Measurements from ENCODE around the gene ZNF497.

ZNF497 gene

DNA sequence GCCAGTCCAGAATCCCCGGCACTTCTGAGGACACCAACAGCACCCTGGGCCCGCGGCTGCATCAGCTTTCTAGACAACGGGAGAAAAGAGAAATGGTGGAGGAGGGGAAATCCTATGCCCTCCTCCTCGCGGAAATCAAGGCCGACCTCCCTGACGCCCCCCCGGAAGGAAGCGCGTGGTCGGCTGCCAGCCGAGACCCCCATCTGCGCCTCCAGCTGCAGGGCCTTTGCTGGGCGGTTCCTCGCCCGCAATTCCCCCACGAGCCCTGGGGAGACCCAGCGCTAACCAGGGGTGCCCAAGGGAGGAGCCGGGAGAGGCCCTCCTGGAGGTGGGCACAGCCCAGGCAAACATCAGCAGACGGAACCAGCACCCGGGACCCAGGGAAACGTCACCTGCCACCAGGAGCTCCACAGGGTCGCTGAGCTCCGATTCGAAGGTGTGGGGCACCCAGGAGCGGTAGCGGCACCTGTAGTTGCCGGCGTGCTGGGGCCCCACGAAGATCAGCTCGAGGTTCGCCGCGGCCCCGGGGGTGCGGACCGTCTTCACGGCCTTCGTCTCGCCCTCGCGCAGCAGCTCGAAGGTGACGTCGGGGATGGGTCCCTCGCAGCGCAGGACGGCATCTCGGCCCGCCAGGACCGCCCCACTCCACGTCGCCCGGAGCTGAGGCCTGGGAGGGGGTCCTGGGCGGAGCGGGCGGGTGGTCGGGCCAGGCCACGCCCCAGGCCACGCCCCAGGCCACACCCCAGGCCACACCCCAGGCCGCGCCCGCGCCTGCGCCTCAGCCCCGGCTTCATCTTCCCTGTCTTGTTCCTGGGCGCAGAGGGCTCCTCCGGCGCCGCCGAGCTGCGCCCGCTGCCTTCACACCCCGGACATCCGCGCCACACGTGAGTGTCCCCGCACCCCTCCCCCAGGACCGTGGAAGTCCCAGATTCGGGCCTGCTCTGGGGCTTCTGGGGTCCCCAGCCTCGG lies 15.3 kb downstream of the ZNF497 start:
- Histone ChIP-seq H3K27me3 (replicated peaks; ENCODE audit: control insufficient read depth, insufficient read depth, low read length, poor library complexity, severe bottlenecking) (no peaks in the 10 kb centered on the region), H3K4me3 (ENCODE audit: insufficient read depth, low read depth, low read length, poor library complexity, severe bottlenecking) (peak overlapping the region; percentile 52), H3K36me3 (ENCODE audit: control insufficient read depth, insufficient read depth, low read length) (no peaks in the 10 kb centered on the region), H3K27ac (ENCODE audit: insufficient read depth, low read length, poor library complexity, severe bottlenecking) (peak overlapping the region; percentile 64), H3K4me1 (ENCODE audit: control insufficient read depth, insufficient read depth, low read length, poor library complexity, severe bottlenecking) (peaks cover 5% of the 10 kb centered on the region), H3K9me3 (ENCODE audit: control insufficient read depth, low read length) (no peaks in the 10 kb centered on the region)
- peak; percentile 50 to 68 (median 63) for DNase-seq

DNA sequence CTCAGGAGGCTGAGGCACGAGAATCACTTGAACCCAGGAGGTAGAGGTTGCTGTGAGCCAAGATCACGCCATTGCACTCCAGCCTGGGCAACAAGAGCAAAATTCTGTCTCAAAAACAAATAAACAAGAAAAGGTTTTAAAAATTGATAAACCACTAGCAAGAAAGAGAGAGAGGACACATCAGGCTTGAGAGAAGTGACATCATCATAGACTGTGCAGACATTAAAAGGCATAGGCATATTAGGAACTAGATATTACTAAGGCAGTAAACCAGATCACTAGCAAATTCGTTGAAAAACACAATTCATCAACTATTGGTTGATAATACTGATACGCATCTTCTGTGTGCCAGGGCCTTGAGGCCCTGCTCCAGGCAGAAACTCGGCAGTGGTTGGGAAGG lies 17.0 kb downstream of the ZNF497 start:
- no peak for DNase-seq
- no peak overlapping the region for H3K4me3 ChIP-seq (ENCODE audit: insufficient read depth, low read depth, low read length, poor library complexity, severe bottlenecking)
- no peaks in the 10 kb centered on the region for H3K9me3 ChIP-seq (ENCODE audit: control insufficient read depth, low read length)
- H3K27me3 ChIP-seq (replicated peaks; ENCODE audit: control insufficient read depth, insufficient read depth, low read length, poor library complexity, severe bottlenecking): no peaks in the 10 kb centered on the region
- no peaks in the 10 kb centered on the region for H3K36me3 ChIP-seq (ENCODE audit: control insufficient read depth, insufficient read depth, low read length)
- H3K4me1 ChIP-seq (ENCODE audit: control insufficient read depth, insufficient read depth, low read length, poor library complexity, severe bottlenecking): peaks cover 5% of the 10 kb centered on the region
- no peak overlapping the region for H3K27ac ChIP-seq (ENCODE audit: insufficient read depth, low read length, poor library complexity, severe bottlenecking)

DNA sequence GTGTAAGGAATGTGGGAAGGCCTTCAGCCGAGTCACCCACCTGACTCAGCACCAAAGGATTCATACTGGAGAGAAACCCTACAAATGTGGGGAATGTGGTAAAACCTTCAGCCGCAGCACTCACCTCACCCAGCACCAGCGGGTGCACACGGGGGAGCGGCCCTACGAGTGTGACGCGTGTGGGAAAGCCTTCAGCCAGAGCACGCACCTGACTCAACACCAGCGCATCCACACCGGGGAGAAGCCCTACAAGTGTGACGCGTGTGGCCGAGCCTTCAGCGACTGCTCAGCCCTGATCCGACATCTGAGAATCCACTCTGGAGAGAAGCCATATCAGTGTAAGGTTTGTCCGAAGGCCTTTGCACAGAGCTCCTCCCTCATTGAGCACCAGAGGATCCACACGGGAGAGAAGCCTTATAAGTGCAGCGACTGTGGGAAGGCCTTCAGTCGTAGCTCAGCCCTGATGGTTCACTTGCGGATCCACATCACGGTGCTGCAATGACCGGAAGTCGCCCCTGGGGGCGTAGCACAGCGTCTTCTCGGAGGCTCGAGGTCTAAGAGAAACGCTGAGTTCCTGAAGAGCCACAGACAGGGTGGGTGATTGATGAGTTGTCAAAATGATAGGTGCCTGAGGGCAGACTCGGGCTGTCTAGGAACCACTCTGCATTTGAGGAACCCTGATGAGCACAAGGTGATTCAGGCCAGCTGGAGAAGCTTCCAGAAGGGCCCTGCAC lies 23.6 kb downstream of the ZNF497 start:
- H3K9me3 ChIP-seq (ENCODE audit: control insufficient read depth, low read length): no peaks in the 10 kb centered on the region
- peaks cover 20% of the 10 kb centered on the region for H3K36me3 ChIP-seq (ENCODE audit: control insufficient read depth, insufficient read depth, low read length)
- H3K4me3 ChIP-seq (ENCODE audit: insufficient read depth, low read depth, low read length, poor library complexity, severe bottlenecking): no peak overlapping the region
- DNase-seq: no peak
- no peaks in the 10 kb centered on the region for H3K4me1 ChIP-seq (ENCODE audit: control insufficient read depth, insufficient read depth, low read length, poor library complexity, severe bottlenecking)
- no peak overlapping the region for H3K27ac ChIP-seq (ENCODE audit: insufficient read depth, low read length, poor library complexity, severe bottlenecking)
- H3K27me3 ChIP-seq (replicated peaks; ENCODE audit: control insufficient read depth, insufficient read depth, low read length, poor library complexity, severe bottlenecking): no peaks in the 10 kb centered on the region

DNA sequence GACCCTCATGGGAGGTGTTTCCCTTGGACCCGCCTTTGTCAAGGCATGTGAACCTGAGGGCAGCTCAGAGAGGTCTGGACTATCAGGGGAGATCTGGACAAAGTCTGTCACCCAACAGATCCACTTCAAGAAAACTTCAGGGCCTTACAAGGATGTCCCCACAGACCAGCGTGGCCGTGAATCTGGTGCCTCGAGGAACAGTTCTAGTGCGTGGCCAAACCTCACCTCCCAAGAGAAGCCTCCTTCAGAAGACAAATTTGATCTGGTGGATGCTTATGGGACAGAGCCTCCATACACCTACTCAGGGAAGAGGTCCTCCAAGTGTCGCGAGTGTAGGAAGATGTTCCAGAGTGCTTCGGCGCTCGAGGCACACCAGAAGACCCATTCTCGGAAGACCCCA lies 24.2 kb downstream of the ZNF497 start:
- no peak for DNase-seq
- Histone ChIP-seq H3K36me3 (ENCODE audit: control insufficient read depth, insufficient read depth, low read length) (peaks cover 20% of the 10 kb centered on the region), H3K9me3 (ENCODE audit: control insufficient read depth, low read length) (no peaks in the 10 kb centered on the region), H3K4me3 (ENCODE audit: insufficient read depth, low read depth, low read length, poor library complexity, severe bottlenecking) (no peak overlapping the region), H3K4me1 (ENCODE audit: control insufficient read depth, insufficient read depth, low read length, poor library complexity, severe bottlenecking) (no peaks in the 10 kb centered on the region), H3K27ac (ENCODE audit: insufficient read depth, low read length, poor library complexity, severe bottlenecking) (no peak overlapping the region), H3K27me3 (replicated peaks; ENCODE audit: control insufficient read depth, insufficient read depth, low read length, poor library complexity, severe bottlenecking) (no peaks in the 10 kb centered on the region)

DNA sequence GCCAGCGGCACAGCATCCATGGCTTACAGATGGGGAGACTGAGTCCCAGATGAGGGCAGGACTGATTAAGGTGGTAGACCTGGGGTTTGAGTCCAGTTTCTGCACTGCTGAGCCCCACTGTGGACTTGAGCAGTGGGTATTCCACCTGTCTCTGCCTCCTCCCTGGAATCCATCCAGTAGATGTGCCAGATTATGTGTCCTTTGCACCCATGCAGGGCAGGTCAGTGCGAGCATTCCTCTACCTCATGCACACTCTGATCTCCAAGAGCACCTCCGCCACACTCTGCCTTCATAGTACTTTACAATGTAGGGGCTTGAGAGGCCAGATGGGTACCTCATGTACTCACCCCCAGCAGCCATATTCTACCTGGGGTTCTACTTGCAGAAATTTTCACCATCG lies 25.7 kb downstream of the ZNF497 start:
- no peaks in the 10 kb centered on the region for H3K4me1 ChIP-seq (ENCODE audit: control insufficient read depth, insufficient read depth, low read length, poor library complexity, severe bottlenecking)
- no peaks in the 10 kb centered on the region for H3K27me3 ChIP-seq (replicated peaks; ENCODE audit: control insufficient read depth, insufficient read depth, low read length, poor library complexity, severe bottlenecking)
- H3K9me3 ChIP-seq (ENCODE audit: control insufficient read depth, low read length): no peaks in the 10 kb centered on the region
- DNase-seq: no peak
- H3K27ac ChIP-seq (ENCODE audit: insufficient read depth, low read length, poor library complexity, severe bottlenecking): no peak overlapping the region
- peaks cover 20% of the 10 kb centered on the region for H3K36me3 ChIP-seq (ENCODE audit: control insufficient read depth, insufficient read depth, low read length)
- no peak overlapping the region for H3K4me3 ChIP-seq (ENCODE audit: insufficient read depth, low read depth, low read length, poor library complexity, severe bottlenecking)

DNA sequence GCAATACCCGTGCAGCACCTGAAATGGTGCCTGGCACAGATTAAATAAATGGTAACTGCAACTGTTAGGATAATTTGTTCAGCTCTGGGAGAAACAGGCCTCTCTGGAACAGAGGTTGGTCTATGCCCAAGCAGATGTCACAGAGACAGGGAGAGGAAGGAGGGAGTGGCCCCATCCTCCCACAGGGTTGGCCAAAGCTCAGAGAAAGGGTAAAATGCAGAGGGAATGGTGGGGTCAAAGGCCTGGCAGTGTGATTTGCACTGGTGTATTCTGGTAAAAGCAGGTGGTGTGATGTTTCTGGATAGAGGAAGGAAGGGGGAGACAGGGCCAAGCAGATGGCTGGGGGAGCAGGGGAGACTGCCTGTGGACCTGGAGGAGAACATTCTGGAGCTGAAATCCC lies 26.3 kb downstream of the ZNF497 start:
- no peaks in the 10 kb centered on the region for H3K9me3 ChIP-seq (ENCODE audit: control insufficient read depth, low read length)
- no peak overlapping the region for H3K4me3 ChIP-seq (ENCODE audit: insufficient read depth, low read depth, low read length, poor library complexity, severe bottlenecking)
- no peaks in the 10 kb centered on the region for H3K4me1 ChIP-seq (ENCODE audit: control insufficient read depth, insufficient read depth, low read length, poor library complexity, severe bottlenecking)
- no peak for DNase-seq
- no peaks in the 10 kb centered on the region for H3K27me3 ChIP-seq (replicated peaks; ENCODE audit: control insufficient read depth, insufficient read depth, low read length, poor library complexity, severe bottlenecking)
- no peak overlapping the region for H3K27ac ChIP-seq (ENCODE audit: insufficient read depth, low read length, poor library complexity, severe bottlenecking)
- peaks cover 20% of the 10 kb centered on the region for H3K36me3 ChIP-seq (ENCODE audit: control insufficient read depth, insufficient read depth, low read length)

DNA sequence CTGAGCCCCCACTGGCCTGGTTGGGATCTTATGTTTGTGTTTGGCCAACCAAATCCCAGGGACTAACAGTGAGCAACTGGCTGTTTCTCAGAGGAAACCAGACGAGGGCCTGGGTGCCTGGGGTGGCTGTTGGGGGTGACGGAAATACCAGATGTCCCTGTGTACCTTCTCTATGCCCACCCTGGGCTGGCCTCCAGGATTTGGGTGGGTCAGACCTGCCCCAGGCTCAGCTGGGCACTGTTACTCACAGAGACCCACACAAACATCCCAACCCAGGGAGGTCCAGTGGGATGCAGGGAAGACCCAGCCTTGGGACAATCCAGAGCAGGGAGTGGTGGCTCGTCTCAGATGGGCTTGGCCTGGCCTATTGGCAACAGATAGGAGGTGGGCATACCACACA lies 26.9 kb downstream of the ZNF497 start:
- no peaks in the 10 kb centered on the region for H3K4me1 ChIP-seq (ENCODE audit: control insufficient read depth, insufficient read depth, low read length, poor library complexity, severe bottlenecking)
- H3K36me3 ChIP-seq (ENCODE audit: control insufficient read depth, insufficient read depth, low read length): peaks cover 20% of the 10 kb centered on the region
- no peak for DNase-seq

DNA sequence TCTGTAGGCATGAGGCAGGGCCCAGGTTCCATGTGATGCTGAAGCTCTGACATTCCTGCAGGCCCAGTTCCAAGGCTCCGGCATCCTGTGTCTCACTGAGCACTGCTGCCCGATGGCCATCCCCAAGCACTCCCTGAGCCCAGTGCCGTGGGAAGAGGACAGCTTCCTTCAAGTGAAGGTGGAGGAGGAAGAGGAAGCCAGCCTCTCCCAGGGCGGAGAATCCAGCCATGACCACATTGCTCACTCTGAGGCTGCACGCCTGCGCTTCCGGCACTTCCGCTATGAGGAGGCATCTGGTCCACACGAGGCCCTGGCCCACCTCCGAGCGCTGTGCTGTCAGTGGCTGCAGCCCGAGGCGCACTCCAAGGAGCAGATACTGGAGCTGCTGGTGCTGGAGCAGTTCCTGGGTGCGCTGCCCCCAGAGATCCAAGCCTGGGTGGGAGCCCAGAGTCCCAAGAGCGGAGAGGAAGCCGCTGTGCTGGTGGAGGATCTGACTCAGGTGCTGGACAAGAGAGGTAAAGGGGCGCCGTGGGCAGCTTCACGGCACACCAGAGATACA lies 27.8 kb downstream of the ZNF497 start:
- no peak overlapping the region for H3K27ac ChIP-seq (ENCODE audit: insufficient read depth, low read length, poor library complexity, severe bottlenecking)
- H3K9me3 ChIP-seq (ENCODE audit: control insufficient read depth, low read length): no peaks in the 10 kb centered on the region
- H3K4me1 ChIP-seq (ENCODE audit: control insufficient read depth, insufficient read depth, low read length, poor library complexity, severe bottlenecking): no peaks in the 10 kb centered on the region
- H3K4me3 ChIP-seq (ENCODE audit: insufficient read depth, low read depth, low read length, poor library complexity, severe bottlenecking): no peak overlapping the region
- DNase-seq: no peak
- H3K27me3 ChIP-seq (replicated peaks; ENCODE audit: control insufficient read depth, insufficient read depth, low read length, poor library complexity, severe bottlenecking): no peaks in the 10 kb centered on the region
- H3K36me3 ChIP-seq (ENCODE audit: control insufficient read depth, insufficient read depth, low read length): peaks cover 20% of the 10 kb centered on the region

More for the DNA sequence above, 26.9 kb downstream of the ZNF497 start:
- H3K27ac ChIP-seq (ENCODE audit: insufficient read depth, low read length, poor library complexity, severe bottlenecking): no peak overlapping the region
- H3K4me3 ChIP-seq (ENCODE audit: insufficient read depth, low read depth, low read length, poor library complexity, severe bottlenecking): no peak overlapping the region
- H3K9me3 ChIP-seq (ENCODE audit: control insufficient read depth, low read length): no peaks in the 10 kb centered on the region
- H3K27me3 ChIP-seq (replicated peaks; ENCODE audit: control insufficient read depth, insufficient read depth, low read length, poor library complexity, severe bottlenecking): no peaks in the 10 kb centered on the region

DNA sequence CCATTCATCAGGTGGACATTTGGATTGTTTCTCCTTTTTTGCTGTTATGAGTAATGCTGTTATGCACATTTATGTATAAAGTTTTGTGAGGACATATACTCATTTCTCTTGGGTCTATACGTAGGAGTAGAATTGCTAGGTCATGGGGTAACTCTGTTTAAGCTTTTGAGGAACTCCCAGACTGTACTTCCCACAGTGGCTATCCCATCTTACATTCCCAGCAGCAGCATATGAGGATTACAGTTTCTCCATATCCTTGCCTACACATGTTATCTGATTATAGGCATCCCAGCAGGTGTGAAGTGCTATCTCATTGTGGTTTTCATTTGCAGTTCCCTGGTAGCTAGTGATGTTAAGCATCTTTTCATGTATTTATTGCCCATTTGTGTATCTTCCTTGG lies 29.9 kb downstream of the ZNF497 start:
- no peak overlapping the region for H3K4me3 ChIP-seq (ENCODE audit: insufficient read depth, low read depth, low read length, poor library complexity, severe bottlenecking)
- H3K27me3 ChIP-seq (replicated peaks; ENCODE audit: control insufficient read depth, insufficient read depth, low read length, poor library complexity, severe bottlenecking): no peaks in the 10 kb centered on the region
- peaks cover 12% of the 10 kb centered on the region for H3K36me3 ChIP-seq (ENCODE audit: control insufficient read depth, insufficient read depth, low read length)
- H3K9me3 ChIP-seq (ENCODE audit: control insufficient read depth, low read length): no peaks in the 10 kb centered on the region
- H3K27ac ChIP-seq (ENCODE audit: insufficient read depth, low read length, poor library complexity, severe bottlenecking): no peak overlapping the region
- no peak for DNase-seq
- H3K4me1 ChIP-seq (ENCODE audit: control insufficient read depth, insufficient read depth, low read length, poor library complexity, severe bottlenecking): peaks cover 1% of the 10 kb centered on the region

DNA sequence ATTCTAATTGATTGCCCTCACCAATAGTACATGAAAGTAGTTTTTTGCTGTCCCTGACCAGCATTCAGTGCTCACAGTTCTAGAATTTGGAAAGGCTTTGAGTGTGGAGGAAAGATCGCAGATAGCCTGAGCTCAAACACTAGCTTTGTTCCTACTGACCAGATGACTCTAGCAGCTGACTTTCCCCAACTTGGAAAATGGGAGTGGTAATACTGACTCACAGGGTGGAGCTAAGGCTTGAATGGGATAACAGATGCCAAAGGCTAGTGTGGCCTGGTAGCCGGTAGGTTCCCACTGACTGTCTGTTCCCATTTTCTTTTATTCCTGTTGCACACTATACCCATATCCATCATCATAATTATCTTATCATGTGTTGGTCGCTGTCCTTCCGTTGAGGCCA lies 32.1 kb downstream of the ZNF497 start:
- Histone ChIP-seq H3K27ac (ENCODE audit: insufficient read depth, low read length, poor library complexity, severe bottlenecking) (no peak overlapping the region), H3K9me3 (ENCODE audit: control insufficient read depth, low read length) (no peaks in the 10 kb centered on the region)

More for the DNA sequence above, 32.1 kb downstream of the ZNF497 start:
- DNase-seq: no peak
- Histone ChIP-seq H3K27me3 (replicated peaks; ENCODE audit: control insufficient read depth, insufficient read depth, low read length, poor library complexity, severe bottlenecking) (no peaks in the 10 kb centered on the region), H3K4me1 (ENCODE audit: control insufficient read depth, insufficient read depth, low read length, poor library complexity, severe bottlenecking) (peaks cover 17% of the 10 kb centered on the region), H3K36me3 (ENCODE audit: control insufficient read depth, insufficient read depth, low read length) (peaks cover 7% of the 10 kb centered on the region), H3K4me3 (ENCODE audit: insufficient read depth, low read depth, low read length, poor library complexity, severe bottlenecking) (no peak overlapping the region)

Measured in effector memory CD4-positive, alpha-beta T cell (primary cell).